ENCODE results near the gene BCL2L15.

Gene BCL2L15

DNA sequence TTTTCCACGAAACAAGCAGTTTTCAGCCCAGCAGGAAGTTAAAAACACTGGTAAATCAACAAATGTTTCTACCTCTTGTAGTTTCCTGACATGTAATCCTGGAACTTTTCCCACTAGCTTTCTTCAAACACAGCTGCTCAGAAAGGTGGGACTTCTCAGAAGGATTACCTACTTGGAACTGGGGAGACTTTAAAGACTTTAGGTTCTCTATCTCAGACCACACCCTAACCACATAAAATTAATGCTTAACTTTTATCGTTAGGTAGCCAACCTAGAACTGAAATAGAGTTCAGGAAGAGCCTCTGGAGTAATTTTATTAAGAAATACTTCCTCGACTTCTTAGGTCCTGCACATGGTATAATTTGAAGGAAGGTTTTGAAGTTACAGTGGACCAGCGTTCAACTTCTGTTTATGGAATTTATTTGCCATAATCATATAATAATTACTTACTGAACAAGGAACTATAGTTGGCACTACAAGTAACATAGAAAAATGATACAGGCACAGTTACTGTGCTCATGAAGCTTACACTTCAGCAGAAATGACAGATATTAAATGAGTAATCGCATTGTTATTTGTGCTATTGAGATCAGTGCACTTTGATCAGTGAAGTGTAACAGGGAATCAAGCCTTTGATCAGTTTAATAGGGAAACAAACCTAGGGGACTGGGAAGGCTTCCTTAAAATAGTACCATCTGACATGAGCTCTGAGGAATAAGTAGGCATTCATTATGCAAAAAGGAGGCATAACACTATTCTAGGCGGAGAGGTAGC lies at the start of gene BCL2L15:
Gene BCL2L15 (minus strand): TSS at position 180 of the 774 bp plus-strand sequence. CDS start 206 bp downstream, outside the sequence.
- H3K27ac Mint-ChIP-seq: no peak within 1 kb of the TSS
- no peaks in the 10 kb centered on the region for H3K4me1 Mint-ChIP-seq
- no peaks in the 10 kb centered on the region for H3K36me3 Mint-ChIP-seq (ENCODE audit: low read depth)
- TF ChIP-seq, protein P1, sequence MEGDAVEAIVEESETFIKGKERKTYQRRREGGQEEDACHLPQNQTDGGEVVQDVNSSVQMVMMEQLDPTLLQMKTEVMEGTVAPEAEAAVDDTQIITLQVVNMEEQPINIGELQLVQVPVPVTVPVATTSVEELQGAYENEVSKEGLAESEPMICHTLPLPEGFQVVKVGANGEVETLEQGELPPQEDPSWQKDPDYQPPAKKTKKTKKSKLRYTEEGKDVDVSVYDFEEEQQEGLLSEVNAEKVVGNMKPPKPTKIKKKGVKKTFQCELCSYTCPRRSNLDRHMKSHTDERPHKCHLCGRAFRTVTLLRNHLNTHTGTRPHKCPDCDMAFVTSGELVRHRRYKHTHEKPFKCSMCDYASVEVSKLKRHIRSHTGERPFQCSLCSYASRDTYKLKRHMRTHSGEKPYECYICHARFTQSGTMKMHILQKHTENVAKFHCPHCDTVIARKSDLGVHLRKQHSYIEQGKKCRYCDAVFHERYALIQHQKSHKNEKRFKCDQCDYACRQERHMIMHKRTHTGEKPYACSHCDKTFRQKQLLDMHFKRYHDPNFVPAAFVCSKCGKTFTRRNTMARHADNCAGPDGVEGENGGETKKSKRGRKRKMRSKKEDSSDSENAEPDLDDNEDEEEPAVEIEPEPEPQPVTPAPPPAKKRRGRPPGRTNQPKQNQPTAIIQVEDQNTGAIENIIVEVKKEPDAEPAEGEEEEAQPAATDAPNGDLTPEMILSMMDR (IDR thresholded peaks at IDR 0.05): no peak
- H3K4me3 Mint-ChIP-seq: no peak within 1 kb of the TSS
- H3K27me3 Mint-ChIP-seq (ENCODE audit: low read depth, poor library complexity): peaks cover 4% of the 10 kb centered on the region
- no peak for DNase-seq
- no peaks in the 10 kb centered on the region for H3K9me3 Mint-ChIP-seq

DNA sequence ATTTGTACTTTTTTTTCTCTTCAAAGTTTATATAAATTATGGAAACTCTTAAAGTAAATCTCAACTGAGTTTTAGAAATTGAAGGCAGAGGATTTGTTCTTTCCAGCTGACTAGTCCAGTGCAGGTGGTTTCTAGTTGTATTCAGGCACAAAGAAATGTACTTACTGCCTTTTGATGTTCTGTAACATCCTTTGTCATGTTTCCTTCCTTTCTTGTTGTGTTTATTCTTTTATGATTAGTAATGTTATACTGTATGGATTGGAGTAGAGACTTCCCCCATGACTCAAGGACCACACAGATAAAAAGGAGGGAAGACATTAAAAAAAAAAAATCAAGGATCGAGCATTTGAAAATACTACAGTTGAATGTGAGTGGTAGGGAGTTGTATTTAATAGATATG lies 49.8 kb upstream of the BCL2L15 start:
- H3K36me3 Mint-ChIP-seq (ENCODE audit: low read depth): peaks cover 19% of the 10 kb centered on the region
- no peak overlapping the region for H3K27ac Mint-ChIP-seq
- H3K27me3 Mint-ChIP-seq (ENCODE audit: low read depth, poor library complexity): no peaks in the 10 kb centered on the region
- no peak for DNase-seq
- no peak overlapping the region for H3K4me3 Mint-ChIP-seq
- TF ChIP-seq, protein P1 (IDR thresholded peaks at IDR 0.05): no peak
- no peaks in the 10 kb centered on the region for H3K9me3 Mint-ChIP-seq
- peaks cover 46% of the 10 kb centered on the region for H3K4me1 Mint-ChIP-seq

DNA sequence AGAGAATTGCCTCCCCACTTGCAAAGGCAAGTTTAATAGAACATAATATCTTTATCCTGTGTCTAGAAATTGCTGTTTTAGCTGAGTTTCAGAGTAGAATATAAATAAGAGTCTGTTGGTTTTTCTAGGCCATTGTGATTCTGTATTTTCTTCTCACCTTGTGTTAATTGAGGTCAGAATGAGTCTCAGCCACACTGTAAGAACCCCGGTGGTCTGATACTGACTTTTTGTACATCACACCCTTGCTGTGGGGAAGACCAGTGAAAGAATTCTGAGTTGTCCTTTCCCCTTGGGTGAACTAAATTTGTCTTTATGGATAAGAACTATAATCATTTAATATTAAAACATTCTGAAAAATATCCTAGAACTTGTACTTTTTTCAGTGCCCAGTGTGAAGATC lies 48.6 kb upstream of the BCL2L15 start:
- no peak overlapping the region for H3K27ac Mint-ChIP-seq
- no peak for DNase-seq
- no peaks in the 10 kb centered on the region for H3K27me3 Mint-ChIP-seq (ENCODE audit: low read depth, poor library complexity)
- H3K4me3 Mint-ChIP-seq: no peak overlapping the region
- peaks cover 57% of the 10 kb centered on the region for H3K4me1 Mint-ChIP-seq
- TF ChIP-seq, protein P1 (IDR thresholded peaks at IDR 0.05): no peak
- H3K9me3 Mint-ChIP-seq: no peaks in the 10 kb centered on the region
- peaks cover 11% of the 10 kb centered on the region for H3K36me3 Mint-ChIP-seq (ENCODE audit: low read depth)

DNA sequence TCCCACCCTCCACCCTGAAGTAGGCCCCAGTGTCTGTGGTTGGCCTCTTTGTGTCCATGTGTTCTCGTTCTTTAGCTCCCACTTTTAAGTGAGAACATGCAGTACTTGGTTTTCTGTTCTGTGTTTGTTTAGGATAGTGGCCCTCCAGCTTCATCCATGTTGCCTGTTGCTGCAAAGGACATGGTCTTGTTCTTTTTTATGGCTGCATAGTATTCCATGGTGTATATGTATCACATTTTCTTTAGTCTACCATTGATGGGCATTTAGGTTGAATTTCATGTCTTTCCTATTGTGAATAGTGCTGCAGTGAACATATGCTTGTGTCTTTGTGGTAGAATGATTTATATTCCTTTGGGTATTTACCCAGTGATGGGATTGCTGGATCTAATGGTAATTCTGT lies 47.8 kb upstream of the BCL2L15 start:
- H3K4me1 Mint-ChIP-seq: peaks cover 60% of the 10 kb centered on the region

DNA sequence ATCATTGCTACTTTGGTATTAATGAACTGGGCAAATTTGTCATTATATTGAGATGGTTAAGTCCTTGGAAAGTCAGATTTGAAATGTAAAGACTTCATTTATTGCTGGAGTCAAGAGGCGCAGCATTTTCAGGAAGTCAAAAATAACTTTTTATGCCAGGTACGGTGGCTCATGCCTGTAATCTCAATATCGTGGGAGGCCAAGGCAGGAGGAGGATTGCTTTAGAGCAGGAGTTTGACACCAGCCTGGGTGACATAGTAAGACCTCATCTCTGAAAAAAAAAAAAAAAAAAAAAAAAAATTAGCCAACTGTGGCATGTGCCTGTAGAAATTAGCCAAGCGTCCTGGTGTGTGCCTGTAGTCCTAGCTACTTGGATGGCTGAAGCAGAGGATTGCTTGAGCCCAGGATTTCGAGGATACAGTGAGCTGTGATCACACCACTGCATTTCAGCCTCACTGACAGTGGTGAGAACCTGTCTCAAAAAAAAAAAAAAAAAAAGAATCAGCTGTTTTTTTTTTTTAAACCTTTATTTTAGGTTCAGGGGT lies 47.2 kb upstream of the BCL2L15 start:
- H3K36me3 Mint-ChIP-seq (ENCODE audit: low read depth): peaks cover 4% of the 10 kb centered on the region
- TF ChIP-seq, protein P1 (IDR thresholded peaks at IDR 0.05): no peak
- H3K9me3 Mint-ChIP-seq: no peaks in the 10 kb centered on the region
- DNase-seq: no peak
- peaks cover 58% of the 10 kb centered on the region for H3K4me1 Mint-ChIP-seq
- H3K4me3 Mint-ChIP-seq: no peak overlapping the region
- no peak overlapping the region for H3K27ac Mint-ChIP-seq
- H3K27me3 Mint-ChIP-seq (ENCODE audit: low read depth, poor library complexity): no peaks in the 10 kb centered on the region

More for the DNA sequence above, 47.8 kb upstream of the BCL2L15 start:
- Mint-ChIP-seq H3K36me3 (ENCODE audit: low read depth) (peaks cover 4% of the 10 kb centered on the region), H3K27me3 (ENCODE audit: low read depth, poor library complexity) (no peaks in the 10 kb centered on the region), H3K4me3 (no peak overlapping the region), H3K9me3 (no peaks in the 10 kb centered on the region), H3K27ac (no peak overlapping the region)
- no peak for DNase-seq
- TF ChIP-seq, protein P1 (IDR thresholded peaks at IDR 0.05): no peak

DNA sequence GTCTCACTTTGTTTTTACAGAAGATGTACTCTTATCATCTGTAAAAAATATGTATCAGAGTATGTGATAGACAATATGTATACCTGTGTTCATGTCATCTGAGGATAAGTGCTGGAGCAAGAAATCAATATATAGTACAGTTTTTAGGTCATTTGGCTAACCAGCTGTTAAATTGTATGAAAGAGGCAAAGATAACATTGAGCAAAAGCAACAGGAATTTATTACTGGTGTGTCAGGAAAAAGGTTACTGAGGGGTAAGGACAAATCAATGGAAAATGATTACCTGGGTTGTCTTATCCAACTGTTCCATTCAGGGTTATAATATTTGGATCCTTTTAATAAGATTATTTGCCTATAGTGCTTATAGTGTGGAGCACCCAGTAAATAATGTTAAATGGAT lies 46.6 kb upstream of the BCL2L15 start:
- TF ChIP-seq, protein P1 (IDR thresholded peaks at IDR 0.05): no peak
- no peak overlapping the region for H3K4me3 Mint-ChIP-seq
- no peaks in the 10 kb centered on the region for H3K9me3 Mint-ChIP-seq
- H3K36me3 Mint-ChIP-seq (ENCODE audit: low read depth): peaks cover 4% of the 10 kb centered on the region
- H3K27ac Mint-ChIP-seq: no peak overlapping the region
- no peak for DNase-seq
- peaks cover 54% of the 10 kb centered on the region for H3K4me1 Mint-ChIP-seq
- no peaks in the 10 kb centered on the region for H3K27me3 Mint-ChIP-seq (ENCODE audit: low read depth, poor library complexity)
